Esophagus squamous epithelium (tissue), 5 donors: ENCODE results near the gene NRCAM. TPM values are rescaled to one million over a fixed set of nuclear protein-coding genes. Genes with fewer than 3 reads are reported as not detected.

ENCODE experiments used
- DNase-seq: peaks from one replicate; lab custom pipeline; 2025; lab: John Stamatoyannopoulos, UW
- H3K27ac ChIP-seq, 4 donors: fragments of 200-600 bp; sonication (generic); one replicate each; pipeline ENCODE4 v1.5.1; 2016 to 2019; ENCODE audit warnings: mild to moderate bottlenecking in 1 of 4
- H3K27me3 ChIP-seq, 4 donors: fragments of 200-600 bp; sonication (generic); 1 replicate in 3 of 4; 2 replicates in 1 of 4; pipeline versions ENCODE4 v1.5.1 to v1.6.0; 2017 to 2021; ENCODE audit warnings: antibody characterized with exemption in 1 of 4
- H3K36me3 ChIP-seq, 3 donors: fragments of 200-600 bp; sonication (generic); one replicate each; pipeline ENCODE4 v1.5.1; 2016 to 2019
- H3K4me1 ChIP-seq, 3 donors: fragments of 200-600 bp; sonication (generic); one replicate each; pipeline ENCODE4 v1.5.1; 2017 to 2019
- H3K4me3 ChIP-seq, 4 donors: fragments of 200-600 bp; sonication (generic); 1 replicate in 3 of 4; 2 replicates in 1 of 4; pipeline ENCODE4 v1.5.1; 2016 to 2019; ENCODE audit warnings: mild to moderate bottlenecking in 2 of 4, moderate library complexity in 1 of 4
- H3K9me3 ChIP-seq, 3 donors: fragments of 200-600 bp; sonication (generic); one replicate each; pipeline ENCODE4 v1.5.1; 2016 to 2019
- CTCF ChIP-seq, 6 experiments: fragments of 450-650 bp in 4 of 6; fragments of 200-600 bp in 2 of 6; sonication (generic) in 2 of 6; IDR thresholded peaks; one replicate each; pipeline ENCODE4 v1.5.1; 2016 to 2019; ENCODE audit warnings: antibody characterized with exemption in 6 of 6, mild to moderate bottlenecking in 4 of 6, moderate library complexity in 4 of 6
- POLR2A ChIP-seq, 4 donors: fragments of 450-650 bp; IDR thresholded peaks; one replicate each; pipeline ENCODE4 v1.6.1; 2017; ENCODE audit warnings: antibody characterized with exemption in 4 of 4, mild to moderate bottlenecking in 4 of 4, moderate library complexity in 3 of 4
- WGBS, 2 donors: methylation state at CpG; one replicate each; pipeline ENCODE4 v1.1.5; 2018; 5-methylcytosine and 5-hydroxymethylcytosine counted together
- intact Hi-C: fragments of 100-400 bp; cut with DNase I; formaldehyde crosslinking; loops from one replicate; pipeline ENCODE4 v1.15.0; 2022
- total RNA-seq, 4 donors: library from RNA; depleted of rRNA; stranded (reverse); fragments of >200 nt; gene quantifications; one replicate each; pipeline ENCODE4 v1.1.0, GENCODE V29; 2016
- donor health status: DM: yes; HTN: yes; CAD: no.

NRCAM gene
- total RNA-seq, 4 donors from 2014 or later: 1.5 to 9.8 (median 6.3) TPM; not detected in 1

- Histone ChIP-seq H3K4me1 (no peaks in the 10 kb centered on the region), H3K27me3 (no peaks in the 10 kb centered on the region), H3K27ac (no peak overlapping the region), H3K4me3 (no peak overlapping the region), H3K36me3 (no peaks in the 10 kb centered on the region), H3K9me3 (no peaks in the 10 kb centered on the region)
- 67 to 82% methylated on average over 2 of the region's 2 CpGs for WGBS, 2 donors
- no peak for DNase-seq
- intact Hi-C loops: no loop called here
- TF ChIP-seq POLR2A (IDR thresholded peaks at IDR 0.05): no peak
- TF ChIP-seq CTCF (IDR thresholded peaks at IDR 0.05): no peak
Observed at GRCh38 chr7:108385834-108386422, 70.3 kb downstream of the NRCAM start.

GRCh38 chr7:108384716-108385483, 71.3 kb downstream of the NRCAM start:
- TF ChIP-seq POLR2A (IDR thresholded peaks at IDR 0.05): no peak
- TF ChIP-seq CTCF (IDR thresholded peaks at IDR 0.05): peak in 1 of 6 experiments; percentile 35
- intact Hi-C loops: no loop called here

GRCh38 chr7:108382932-108383331, 73.3 kb downstream of the NRCAM start:
- TF ChIP-seq POLR2A (IDR thresholded peaks at IDR 0.05) (no peak), CTCF (IDR thresholded peaks at IDR 0.05) (no peak)
- H3K27ac ChIP-seq: no peak overlapping the region
- H3K36me3 ChIP-seq: no peaks in the 10 kb centered on the region
- no peaks in the 10 kb centered on the region for H3K27me3 ChIP-seq
- H3K9me3 ChIP-seq: no peaks in the 10 kb centered on the region
- H3K4me1 ChIP-seq: no peaks in the 10 kb centered on the region
- no peak for DNase-seq
- WGBS, 2 donors: 75 to 80% methylated on average over 1 of the region's 1 CpG
- intact Hi-C loops: no loop called here
- no peak overlapping the region for H3K4me3 ChIP-seq

More at GRCh38 chr7:108384716-108385483, 71.3 kb downstream of the NRCAM start:
- H3K27ac ChIP-seq: no peak overlapping the region
- H3K4me1 ChIP-seq: no peaks in the 10 kb centered on the region
- H3K4me3 ChIP-seq: no peak overlapping the region
- H3K9me3 ChIP-seq: no peaks in the 10 kb centered on the region
- WGBS, 2 donors: 66 to 69% methylated on average over 5 of the region's 5 CpGs
- H3K27me3 ChIP-seq: no peaks in the 10 kb centered on the region
- DNase-seq: no peak
- H3K36me3 ChIP-seq: no peaks in the 10 kb centered on the region

- no peaks in the 10 kb centered on the region for H3K4me1 ChIP-seq
- no peak for DNase-seq
- TF ChIP-seq POLR2A (IDR thresholded peaks at IDR 0.05) (no peak), CTCF (IDR thresholded peaks at IDR 0.05) (no peak)
Observed at GRCh38 chr7:108380517-108380916, 75.7 kb downstream of the NRCAM start.

GRCh38 chr7:108376206-108376605, 80.0 kb downstream of the NRCAM start:
- intact Hi-C loops: no loop called here
- Histone ChIP-seq H3K9me3 (no peaks in the 10 kb centered on the region), H3K4me1 (no peaks in the 10 kb centered on the region), H3K27me3 (no peaks in the 10 kb centered on the region), H3K36me3 (no peaks in the 10 kb centered on the region), H3K4me3 (no peak overlapping the region), H3K27ac (no peak overlapping the region)
- TF ChIP-seq CTCF (IDR thresholded peaks at IDR 0.05) (peak in 1 of 6 experiments; percentile 10), POLR2A (IDR thresholded peaks at IDR 0.05) (no peak)
- DNase-seq: no peak

More at GRCh38 chr7:108380517-108380916, 75.7 kb downstream of the NRCAM start:
- Histone ChIP-seq H3K27ac (no peak overlapping the region), H3K36me3 (no peaks in the 10 kb centered on the region), H3K9me3 (no peaks in the 10 kb centered on the region), H3K27me3 (no peaks in the 10 kb centered on the region), H3K4me3 (no peak overlapping the region)
- intact Hi-C loops: no loop called here
